Renal cortical epithelial cell (primary cell): ENCODE results near the gene VIPR1. TPM values are rescaled to one million over a fixed set of nuclear protein-coding genes. Genes with fewer than 3 reads are reported as not detected.

Experiments
- DNase-seq: peaks from one replicate; pipeline ENCODE4 v3.0.0-alpha.2; 2011; ENCODE audit warnings: low read depth
- total RNA-seq: library from RNA; depleted of rRNA; stranded (reverse); fragments of >200 nt; gene quantifications from 2 replicates; pipeline ENCODE4 v1.2.3, GENCODE V29; 2014

Gene VIPR1
- total RNA-seq, 1 donor from 2014 or later: 0.25 TPM

GRCh38 chr3:42511201-42511600 lies 8.8 kb downstream of the VIPR1 start:
- no peak for DNase-seq

- no peak for DNase-seq
Measured at GRCh38 chr3:42511736-42512135, 9.3 kb downstream of the VIPR1 start.

- no peak for DNase-seq
Measured at GRCh38 chr3:42513121-42513520, 10.7 kb downstream of the VIPR1 start.

GRCh38 chr3:42513521-42513920 lies 11.1 kb downstream of the VIPR1 start:
- no peak for DNase-seq

DNA sequence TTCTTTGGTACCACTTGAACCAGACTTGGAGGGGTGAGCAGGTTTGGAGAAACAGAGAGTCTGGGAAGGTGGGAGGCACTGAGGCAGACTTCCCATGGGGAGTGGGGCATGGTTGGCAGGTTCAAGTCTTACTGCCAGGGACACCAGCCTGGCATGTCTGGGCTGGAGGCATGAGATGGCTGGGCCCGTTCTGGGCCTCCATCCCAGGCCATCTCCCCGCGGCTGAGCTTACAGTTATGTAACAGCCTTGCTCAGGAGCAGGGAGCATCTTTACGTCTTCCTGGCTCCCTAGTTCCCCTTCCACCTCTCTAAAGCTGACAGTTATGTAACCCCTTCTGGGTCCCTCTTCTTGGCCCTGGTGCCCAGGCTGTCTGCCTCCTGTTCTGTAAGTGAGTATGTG lies 12.4 kb downstream of the VIPR1 start:
- no peak for DNase-seq

GRCh38 chr3:42515391-42515916 lies 13.0 kb downstream of the VIPR1 start:
- DNase-seq: no peak

GRCh38 chr3:42515976-42516375 lies 13.5 kb downstream of the VIPR1 start:
- no peak for DNase-seq

DNA sequence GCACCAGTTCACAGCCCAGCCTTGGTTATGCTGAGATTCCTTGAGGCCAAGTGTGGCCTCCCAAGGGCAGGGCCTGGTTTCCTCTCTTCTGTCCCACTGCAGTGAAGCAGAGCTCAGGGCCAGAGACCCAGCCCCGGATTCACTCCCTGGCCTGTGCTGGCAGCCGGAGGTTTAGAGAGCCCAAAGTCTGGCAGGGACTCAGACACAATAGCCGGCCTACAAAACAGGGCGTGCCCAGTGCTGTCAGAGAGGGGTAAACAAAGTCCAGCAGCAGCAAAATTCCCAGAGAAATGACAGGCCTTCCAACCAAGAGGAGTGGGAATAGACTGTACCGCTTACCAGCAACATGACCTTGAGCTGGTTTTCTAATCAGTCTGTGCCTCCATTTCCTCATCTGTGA lies 14.0 kb downstream of the VIPR1 start:
- DNase-seq: no peak

DNA sequence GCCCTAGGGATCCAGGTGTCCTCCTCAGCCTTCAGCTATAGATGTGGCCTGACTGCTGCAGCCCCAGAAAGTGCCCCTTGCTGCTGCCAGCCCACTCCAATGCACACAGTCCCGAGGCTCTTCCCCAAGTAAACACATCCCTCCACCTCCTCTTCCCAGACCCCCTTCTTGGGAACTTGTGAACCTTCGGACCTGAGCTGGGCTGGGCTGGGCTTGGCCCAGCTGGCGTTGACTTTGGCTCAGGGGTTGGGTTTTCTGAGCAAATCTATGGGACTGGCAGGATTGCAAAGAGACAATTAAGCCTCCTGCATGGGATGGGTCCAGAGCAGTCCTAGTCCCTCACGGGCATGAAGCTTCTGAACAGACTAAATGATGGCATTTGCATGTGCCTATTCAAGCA lies 14.7 kb downstream of the VIPR1 start:
- no peak for DNase-seq

DNA sequence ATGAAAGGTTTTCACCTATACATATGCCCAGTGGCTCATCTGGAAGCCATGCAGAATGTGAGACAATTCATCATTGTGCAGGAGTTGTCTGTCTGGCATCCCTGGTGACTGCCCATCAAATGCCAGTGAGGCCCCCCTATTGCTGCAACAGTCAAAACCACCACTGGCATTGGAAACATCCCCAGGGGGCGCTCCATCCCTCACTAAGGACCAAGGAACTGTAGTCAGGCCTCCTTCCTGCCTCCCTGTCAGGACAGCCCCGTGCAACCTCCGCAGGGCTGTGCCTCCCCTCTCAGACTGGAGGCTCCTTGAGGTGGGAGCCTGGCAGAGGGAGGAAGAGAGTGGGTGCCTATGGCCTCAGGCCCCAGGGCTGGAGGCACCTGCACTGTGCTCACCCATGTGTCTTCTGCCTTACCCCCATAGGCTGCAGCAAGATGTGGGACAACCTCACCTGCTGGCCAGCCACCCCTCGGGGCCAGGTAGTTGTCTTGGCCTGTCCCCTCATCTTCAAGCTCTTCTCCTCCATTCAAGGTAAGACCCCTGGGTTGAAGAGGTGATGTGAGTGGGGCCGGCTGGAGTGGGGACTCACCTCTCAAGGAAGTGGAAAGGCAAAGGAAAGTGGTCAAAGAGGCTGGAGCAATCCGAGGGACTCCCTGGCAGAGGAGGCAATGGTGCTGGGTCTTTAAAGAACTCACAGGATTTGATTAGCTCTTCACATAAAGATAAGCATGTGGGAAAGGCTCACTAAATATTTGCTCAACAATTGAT lies 16.5 kb downstream of the VIPR1 start:
- DNase-seq: no peak

GRCh38 chr3:42519568-42519962 lies 17.1 kb downstream of the VIPR1 start:
- DNase-seq: no peak

DNA sequence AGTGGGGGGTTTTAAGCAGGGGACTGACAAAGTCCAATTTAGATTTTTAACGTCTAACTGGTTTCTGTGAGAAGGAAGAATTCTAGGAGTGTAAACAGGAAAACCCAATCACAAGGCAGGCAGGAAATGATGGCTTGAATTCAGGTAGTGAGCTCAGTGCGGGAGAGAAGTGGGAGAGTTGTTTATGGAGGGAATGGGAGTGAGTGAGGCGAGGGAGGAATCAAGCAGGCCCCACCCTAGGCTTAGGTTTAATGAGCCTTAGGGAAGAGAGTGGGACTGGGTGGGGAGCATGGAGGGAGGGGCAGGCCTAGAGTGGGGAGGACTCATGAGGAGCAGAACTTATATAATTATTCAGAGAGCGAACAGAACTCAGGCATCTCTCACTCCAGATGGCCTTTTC lies 17.9 kb downstream of the VIPR1 start:
- DNase-seq: no peak

- DNase-seq: no peak
Measured at GRCh38 chr3:42520906-42521305, 18.5 kb downstream of the VIPR1 start.

DNA sequence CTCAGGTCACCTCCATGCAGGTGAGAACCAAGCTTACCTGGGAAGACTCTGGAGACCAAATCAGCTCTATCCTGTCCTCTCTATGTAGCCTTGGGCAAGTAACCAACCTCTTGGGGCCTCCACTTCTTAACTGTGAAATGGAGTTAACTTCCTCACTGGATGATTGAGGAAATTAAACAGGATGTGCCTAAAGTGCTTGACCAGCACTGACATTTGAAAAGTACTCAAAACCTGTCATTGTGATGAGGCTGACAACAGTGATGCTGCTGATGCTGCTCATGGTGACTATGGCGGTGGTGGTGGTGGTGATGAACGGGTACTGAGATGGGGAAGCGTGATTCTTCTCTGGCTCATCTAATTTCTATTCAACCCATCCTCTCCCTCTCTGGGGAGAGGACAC lies 22.3 kb downstream of the VIPR1 start:
- no peak for DNase-seq

- no peak for DNase-seq
Measured at GRCh38 chr3:42525212-42525611, 22.8 kb downstream of the VIPR1 start.

DNA sequence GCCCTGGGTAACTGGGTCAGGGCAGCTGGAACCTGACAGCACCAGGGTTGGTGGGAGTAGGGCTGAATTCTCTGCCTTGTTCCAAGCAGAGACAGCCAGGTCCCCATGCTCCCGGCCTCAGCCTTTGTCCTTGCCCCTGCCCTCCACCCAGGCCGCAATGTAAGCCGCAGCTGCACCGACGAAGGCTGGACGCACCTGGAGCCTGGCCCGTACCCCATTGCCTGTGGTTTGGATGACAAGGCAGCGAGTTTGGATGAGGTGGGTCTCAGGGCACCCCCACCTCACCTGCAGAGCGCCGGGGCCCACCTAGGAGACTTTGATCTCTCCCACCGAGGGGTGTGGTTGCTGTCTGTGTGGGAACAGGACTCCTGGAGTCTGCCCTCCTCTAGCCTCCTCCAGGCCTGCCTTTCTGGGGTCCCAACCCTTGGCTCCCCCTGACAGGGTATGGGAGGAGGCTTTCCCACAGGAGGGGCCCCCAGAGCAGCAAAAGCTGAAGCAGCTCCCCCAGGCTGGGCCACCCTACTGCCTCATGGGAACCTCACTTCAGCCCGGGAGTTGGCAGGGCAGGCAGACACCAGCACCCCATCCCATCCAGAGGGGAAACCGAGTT lies 23.4 kb downstream of the VIPR1 start:
- no peak for DNase-seq

DNA sequence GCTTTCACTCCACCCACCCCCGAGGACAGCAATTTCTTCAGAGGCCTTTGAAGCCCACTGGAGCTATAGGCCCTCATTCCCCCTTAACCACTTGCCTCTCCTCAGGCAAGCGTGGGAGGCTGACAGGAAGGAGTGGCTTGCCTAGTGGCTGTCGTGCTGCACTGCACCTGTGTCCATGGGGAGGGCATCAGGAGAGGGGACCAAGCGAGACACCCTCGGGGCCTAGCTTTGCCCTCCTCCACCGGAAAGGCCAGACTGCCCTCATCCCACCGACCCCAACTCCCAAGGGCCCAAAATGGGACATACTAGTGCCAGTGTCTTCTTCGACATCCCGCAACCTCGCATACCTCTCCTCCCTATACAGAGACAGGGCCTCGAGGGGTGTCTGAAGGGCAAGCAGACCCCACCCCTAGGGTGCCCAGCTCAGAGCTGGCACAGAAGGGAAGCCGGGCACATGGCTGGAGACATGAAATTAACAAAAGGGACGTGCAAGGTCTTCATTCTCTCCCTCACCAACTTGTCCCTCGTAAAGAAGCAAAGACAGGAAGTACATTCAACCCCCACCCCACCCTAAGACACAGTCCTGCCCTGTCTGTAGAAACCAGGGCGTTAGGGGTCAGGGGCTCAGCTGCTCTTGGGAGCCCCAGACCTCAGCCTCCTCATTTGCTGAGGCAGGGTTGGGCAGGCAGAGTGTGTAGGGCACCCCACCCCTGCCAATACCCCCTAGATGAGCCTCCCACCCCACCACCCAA lies 24.3 kb downstream of the VIPR1 start:
- no peak for DNase-seq

GRCh38 chr3:42527368-42527917 lies 25.0 kb downstream of the VIPR1 start:
- DNase-seq: no peak

- DNase-seq: no peak
Measured at GRCh38 chr3:42529468-42529867, 27.0 kb downstream of the VIPR1 start.

DNA sequence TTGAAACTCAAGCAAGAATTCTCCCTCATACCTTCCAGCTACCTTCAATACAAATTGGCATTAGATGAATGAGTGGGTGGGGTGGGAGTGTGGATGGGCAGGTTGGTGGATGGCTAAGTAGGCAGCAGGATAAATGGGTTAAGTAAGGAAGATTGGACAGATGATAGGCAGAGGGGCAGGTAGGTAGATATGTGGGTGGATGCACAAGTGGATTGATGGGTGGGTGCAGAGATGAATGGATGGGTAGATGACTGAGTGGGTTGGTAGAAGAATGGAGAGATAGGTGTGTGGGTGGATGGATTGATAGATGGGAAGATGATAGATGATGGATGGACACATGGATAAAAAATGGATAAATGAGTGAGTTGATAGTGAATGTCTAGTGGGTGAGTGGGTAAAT lies 27.6 kb downstream of the VIPR1 start:
- no peak for DNase-seq

DNA sequence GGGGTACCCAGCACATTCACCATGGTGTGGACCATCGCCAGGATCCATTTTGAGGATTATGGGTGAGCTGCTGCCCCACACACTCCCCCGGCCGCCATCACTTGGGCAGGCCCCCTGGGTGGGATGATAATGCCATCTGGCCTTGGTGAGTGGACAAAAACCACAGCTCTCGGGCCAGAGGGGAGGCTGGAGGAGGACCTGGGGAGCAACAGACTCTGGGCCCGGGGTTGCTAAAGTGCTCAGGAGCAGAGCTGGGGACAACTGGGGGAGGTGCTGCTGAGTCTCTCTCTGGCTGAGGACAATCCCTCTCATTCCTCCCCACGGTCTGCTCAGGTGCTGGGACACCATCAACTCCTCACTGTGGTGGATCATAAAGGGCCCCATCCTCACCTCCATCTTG lies 29.0 kb downstream of the VIPR1 start:
- no peak for DNase-seq

DNA sequence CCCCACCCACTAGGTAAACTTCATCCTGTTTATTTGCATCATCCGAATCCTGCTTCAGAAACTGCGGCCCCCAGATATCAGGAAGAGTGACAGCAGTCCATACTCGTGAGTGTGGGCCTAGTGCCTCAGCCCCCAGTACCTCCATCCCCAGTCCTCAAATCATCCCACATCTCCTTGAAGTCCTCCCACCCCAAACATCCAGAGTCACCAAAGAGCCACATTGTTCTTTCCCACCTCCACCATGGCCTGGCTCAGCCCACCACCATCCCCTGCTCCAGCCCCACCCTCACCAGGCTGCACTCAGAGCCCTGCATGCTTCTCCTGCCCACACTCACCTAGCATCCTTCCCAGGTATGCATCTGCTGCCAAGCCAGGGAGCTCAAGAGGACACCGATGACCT lies 29.8 kb downstream of the VIPR1 start:
- no peak for DNase-seq
